HepG2 (cell line): ENCODE measurements around the gene BTN1A1. TPM values are rescaled to one million over a fixed set of nuclear protein-coding genes. Genes with fewer than 3 reads are reported as not detected.

ENCODE experiments used
- ATF2 ChIP-seq: sonication (generic); formaldehyde crosslinking; IDR thresholded peaks from 2 replicates; pipeline ENCODE4 v1.4.0; 2020; ENCODE audit warnings: missing genetic modification reagents
- ATRX ChIP-seq: sonication (generic); formaldehyde crosslinking; IDR thresholded peaks from 2 replicates; pipeline ENCODE4 v1.4.0; 2020; ENCODE audit warnings: missing genetic modification reagents, borderline replicate concordance
- DMAP1 ChIP-seq: IDR thresholded peaks from 2 replicates; pipeline ENCODE4 v1.6.1; 2016
- ERF ChIP-seq: IDR thresholded peaks from 2 replicates; pipeline ENCODE4 v1.6.1; 2018; ENCODE audit warnings: missing biosample characterization, missing genetic modification reagents
- FOXM1 ChIP-seq: sonication (generic); formaldehyde crosslinking; IDR thresholded peaks from 2 replicates; pipeline ENCODE4 v1.5.0; 2020; ENCODE audit warnings: missing genetic modification reagents
- HHEX ChIP-seq: IDR thresholded peaks from 2 replicates; pipeline ENCODE4 v1.6.1; 2016; ENCODE audit warnings: control low read depth
- MLX ChIP-seq: IDR thresholded peaks from 2 replicates; pipeline ENCODE4 v1.6.1; 2016
- SETDB1 ChIP-seq: sonication (generic); formaldehyde crosslinking; IDR thresholded peaks from 2 replicates; pipeline ENCODE4 v1.5.1; 2020; ENCODE audit warnings: missing genetic modification reagents, mild to moderate bottlenecking, borderline replicate concordance
- SKI ChIP-seq: fragments of 450-650 bp; IDR thresholded peaks from one replicate; pipeline ENCODE4 v1.6.1; 2018; ENCODE audit warnings: mild to moderate bottlenecking; ENCODE audit not compliant: partially characterized antibody
- ZBTB21 ChIP-seq: sonication (generic); formaldehyde crosslinking; IDR thresholded peaks from 2 replicates; pipeline ENCODE4 v1.4.0; 2020; ENCODE audit warnings: missing genetic modification reagents
- ZNF558 ChIP-seq: sonication (generic); formaldehyde crosslinking; IDR thresholded peaks from 2 replicates; pipeline ENCODE4 v1.9.0; 2022; ENCODE audit warnings: mild to moderate bottlenecking, missing genetic modification reagents, borderline replicate concordance
- ZNF780A ChIP-seq: sonication (generic); formaldehyde crosslinking; IDR thresholded peaks from 2 replicates; pipeline ENCODE4 v1.8.0; 2022; ENCODE audit warnings: mild to moderate bottlenecking, missing genetic modification reagents, moderate library complexity
- polyA plus RNA-seq, 8 experiments: library from polyadenylated mRNA; depleted of rRNA in 3 of 8; stranded (reverse) in 7 of 8; unstranded in 1 of 8; fragments of >200 nt; fragmentation: Illumina TruSeq in 4 of 8; extraction: Trizol in 4 of 8; gene quantifications; 2 replicates each; pipeline versions ENCODE4 v1.2.1 to v1.2.3, GENCODE V29; 2011 to 2016; ENCODE audit warnings: low read depth in 4 of 8, missing spikeins in 1 of 8, mixed read lengths in 1 of 8; ENCODE audit not compliant: insufficient read depth in 1 of 8
- total RNA-seq, 5 experiments: library from RNA; depleted of rRNA; stranded (reverse); fragments of >200 nt; fragmentation: Illumina TruSeq; extraction: Trizol; gene quantifications; 2 replicates each; pipeline ENCODE4 v1.2.3, GENCODE V29; 2016; ENCODE audit warnings: low read depth in 1 of 5
- TF ChIP-seq, protein P1 (sequence below): sonication (generic); formaldehyde crosslinking; IDR thresholded peaks from 2 replicates; pipeline ENCODE4 v1.5.0; 2020; ENCODE audit warnings: missing genetic modification reagents
- TF ChIP-seq, protein P2 (sequence below): sonication (generic); formaldehyde crosslinking; IDR thresholded peaks from 2 replicates; pipeline ENCODE4 v1.4.0; 2020; ENCODE audit warnings: missing genetic modification reagents; ENCODE audit errors: not compliant biosample characterization
- TF ChIP-seq, protein P3 (sequence below): sonication (generic); formaldehyde crosslinking; IDR thresholded peaks from 2 replicates; pipeline ENCODE4 v1.5.0; 2020; ENCODE audit warnings: missing genetic modification reagents, mild to moderate bottlenecking, borderline replicate concordance
- TF ChIP-seq, protein P4 (sequence below): sonication (generic); formaldehyde crosslinking; IDR thresholded peaks from 2 replicates; pipeline ENCODE4 v1.5.1; 2020; ENCODE audit warnings: missing genetic modification reagents, mild to moderate bottlenecking, borderline replicate concordance
- TF ChIP-seq, protein P5 (sequence below): sonication (generic); formaldehyde crosslinking; IDR thresholded peaks from 2 replicates; pipeline ENCODE4 v1.8.1; 2022; ENCODE audit warnings: mild to moderate bottlenecking, missing genetic modification reagents

BTN1A1 gene
- total and polyA plus RNA-seq, 2 of the 13 experiments (the other 11 are each of a cell fraction or from before 2014, with no cell fraction given) = 0.04 TPM; not detected in 1

DNA sequence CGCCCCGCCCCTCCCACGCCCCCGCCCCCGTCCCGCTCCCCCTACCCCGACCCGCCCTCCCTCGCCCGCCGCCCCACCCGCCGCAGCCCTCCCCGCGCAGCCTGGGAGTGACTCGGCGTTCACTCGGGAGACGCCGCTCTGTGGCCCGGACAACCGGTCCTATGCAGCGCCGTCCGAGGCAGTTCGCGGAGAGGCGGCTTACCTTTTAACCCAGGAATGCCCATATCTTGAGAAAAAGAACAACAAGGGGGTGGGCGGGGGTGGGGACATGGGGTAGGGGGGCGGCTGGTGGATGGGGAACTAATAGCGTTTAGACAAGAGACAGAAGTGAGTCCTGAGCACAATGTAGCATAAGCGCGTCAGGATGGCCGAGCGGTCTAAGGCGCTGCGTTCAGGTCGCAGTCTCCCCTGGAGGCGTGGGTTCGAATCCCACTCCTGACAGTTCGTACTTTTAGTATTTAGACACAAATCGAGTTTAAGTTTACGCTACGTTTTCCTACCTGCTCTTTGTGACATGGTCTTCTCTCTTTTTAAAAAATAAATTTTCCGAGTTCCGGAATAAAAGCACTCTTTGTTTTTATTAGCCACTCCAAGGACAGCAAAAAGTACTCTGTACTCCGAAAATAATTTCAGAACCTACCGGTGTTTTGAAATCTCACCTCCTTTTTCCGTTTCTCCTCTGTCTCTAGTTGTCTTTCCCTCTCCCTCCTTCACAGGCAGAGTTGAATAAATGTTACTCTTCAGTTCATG is 20.9 kb downstream of the BTN1A1 start (continued):
- TF ChIP-seq, protein P1, sequence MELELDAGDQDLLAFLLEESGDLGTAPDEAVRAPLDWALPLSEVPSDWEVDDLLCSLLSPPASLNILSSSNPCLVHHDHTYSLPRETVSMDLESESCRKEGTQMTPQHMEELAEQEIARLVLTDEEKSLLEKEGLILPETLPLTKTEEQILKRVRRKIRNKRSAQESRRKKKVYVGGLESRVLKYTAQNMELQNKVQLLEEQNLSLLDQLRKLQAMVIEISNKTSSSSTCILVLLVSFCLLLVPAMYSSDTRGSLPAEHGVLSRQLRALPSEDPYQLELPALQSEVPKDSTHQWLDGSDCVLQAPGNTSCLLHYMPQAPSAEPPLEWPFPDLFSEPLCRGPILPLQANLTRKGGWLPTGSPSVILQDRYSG = no peak
- TF ChIP-seq, protein P2, sequence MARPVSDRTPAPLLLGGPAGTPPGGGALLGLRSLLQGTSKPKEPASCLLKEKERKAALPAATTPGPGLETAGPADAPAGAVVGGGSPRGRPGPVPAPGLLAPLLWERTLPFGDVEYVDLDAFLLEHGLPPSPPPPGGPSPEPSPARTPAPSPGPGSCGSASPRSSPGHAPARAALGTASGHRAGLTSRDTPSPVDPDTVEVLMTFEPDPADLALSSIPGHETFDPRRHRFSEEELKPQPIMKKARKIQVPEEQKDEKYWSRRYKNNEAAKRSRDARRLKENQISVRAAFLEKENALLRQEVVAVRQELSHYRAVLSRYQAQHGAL (CRISPR knock-in tag) = peak; percentile 69
- TF ChIP-seq ATRX (CRISPR knock-in tag) (no peak), SKI (peak; percentile 16), ZNF780A (CRISPR knock-in tag) (no peak), FOXM1 (CRISPR knock-in tag) (no peak), DMAP1 (CRISPR knock-in tag) (no peak; the same call in none of the 2 replicates), SETDB1 (CRISPR knock-in tag) (no peak), ERF (CRISPR knock-in tag) (peak; percentile 52; the same call in 1 of the 2 replicates), HHEX (CRISPR knock-in tag) (no peak), ZNF558 (CRISPR knock-in tag) (peak; percentile 34; the same call in 1 of the 2 replicates), MLX (CRISPR knock-in tag) (0 out of 2 replicates have a peak, but pooled peaks have one; percentile 27), ZBTB21 (no peak), ATF2 (peak; percentile 84; the same call in 1 of the 2 replicates)
- TF ChIP-seq, protein P3, sequence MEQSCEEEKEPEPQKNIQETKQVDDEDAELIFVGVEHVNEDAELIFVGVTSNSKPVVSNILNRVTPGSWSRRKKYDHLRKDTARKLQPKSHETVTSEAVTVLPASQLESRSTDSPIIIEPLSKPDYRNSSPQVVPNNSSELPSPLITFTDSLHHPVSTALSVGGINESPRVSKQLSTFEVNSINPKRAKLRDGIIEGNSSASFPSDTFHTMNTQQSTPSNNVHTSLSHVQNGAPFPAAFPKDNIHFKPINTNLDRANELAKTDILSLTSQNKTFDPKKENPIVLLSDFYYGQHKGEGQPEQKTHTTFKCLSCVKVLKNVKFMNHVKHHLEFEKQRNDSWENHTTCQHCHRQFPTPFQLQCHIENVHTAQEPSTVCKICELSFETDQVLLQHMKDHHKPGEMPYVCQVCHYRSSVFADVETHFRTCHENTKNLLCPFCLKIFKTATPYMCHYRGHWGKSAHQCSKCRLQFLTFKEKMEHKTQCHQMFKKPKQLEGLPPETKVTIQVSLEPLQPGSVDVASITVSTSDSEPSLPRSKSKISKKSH (CRISPR knock-in tag) = no peak
- TF ChIP-seq, protein P4, sequence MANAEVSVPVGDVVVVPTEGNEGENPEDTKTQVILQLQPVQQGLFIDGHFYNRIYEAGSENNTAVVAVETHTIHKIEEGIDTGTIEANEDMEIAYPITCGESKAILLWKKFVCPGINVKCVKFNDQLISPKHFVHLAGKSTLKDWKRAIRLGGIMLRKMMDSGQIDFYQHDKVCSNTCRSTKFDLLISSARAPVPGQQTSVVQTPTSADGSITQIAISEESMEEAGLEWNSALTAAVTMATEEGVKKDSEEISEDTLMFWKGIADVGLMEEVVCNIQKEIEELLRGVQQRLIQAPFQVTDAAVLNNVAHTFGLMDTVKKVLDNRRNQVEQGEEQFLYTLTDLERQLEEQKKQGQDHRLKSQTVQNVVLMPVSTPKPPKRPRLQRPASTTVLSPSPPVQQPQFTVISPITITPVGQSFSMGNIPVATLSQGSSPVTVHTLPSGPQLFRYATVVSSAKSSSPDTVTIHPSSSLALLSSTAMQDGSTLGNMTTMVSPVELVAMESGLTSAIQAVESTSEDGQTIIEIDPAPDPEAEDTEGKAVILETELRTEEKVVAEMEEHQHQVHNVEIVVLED (CRISPR knock-in tag) = no peak
- TF ChIP-seq, protein P5, sequence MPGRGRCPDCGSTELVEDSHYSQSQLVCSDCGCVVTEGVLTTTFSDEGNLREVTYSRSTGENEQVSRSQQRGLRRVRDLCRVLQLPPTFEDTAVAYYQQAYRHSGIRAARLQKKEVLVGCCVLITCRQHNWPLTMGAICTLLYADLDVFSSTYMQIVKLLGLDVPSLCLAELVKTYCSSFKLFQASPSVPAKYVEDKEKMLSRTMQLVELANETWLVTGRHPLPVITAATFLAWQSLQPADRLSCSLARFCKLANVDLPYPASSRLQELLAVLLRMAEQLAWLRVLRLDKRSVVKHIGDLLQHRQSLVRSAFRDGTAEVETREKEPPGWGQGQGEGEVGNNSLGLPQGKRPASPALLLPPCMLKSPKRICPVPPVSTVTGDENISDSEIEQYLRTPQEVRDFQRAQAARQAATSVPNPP (CRISPR knock-in tag) = no peak
